LNCAP (cell line): ENCODE data around the gene CEBPG.

Source experiments
- CTCF ChIP-seq: fragments of 450-650 bp; IDR thresholded peaks from 2 replicates; pipeline ENCODE4 v1.5.1; 2017; ENCODE audit warnings: mild to moderate bottlenecking

CEBPG gene

GRCh38 chr19:33394723-33395560 is 21.4 kb downstream of the CEBPG start:
- TF ChIP-seq CTCF = no peak

- no peak for TF ChIP-seq CTCF
These were observed 22.3 kb downstream of the CEBPG start for GRCh38 chr19:33395561-33396550.

- no peak for TF ChIP-seq CTCF
These were observed 23.4 kb downstream of the CEBPG start for GRCh38 chr19:33396701-33397535.

- no peak for TF ChIP-seq CTCF
These were observed 24.2 kb downstream of the CEBPG start for GRCh38 chr19:33397536-33398360.

- TF ChIP-seq CTCF = no peak
These were observed 25.0 kb downstream of the CEBPG start for GRCh38 chr19:33398361-33399060.

- no peak for TF ChIP-seq CTCF
These were observed 25.7 kb downstream of the CEBPG start for GRCh38 chr19:33399081-33399744.
